ENCODE measurements around the gene STT3B.

STT3B gene

GRCh38 chr3:31614162-31614921, 81.6 kb downstream of the STT3B start:
- TF ChIP-seq CTCF (IDR thresholded peaks at IDR 0.05; ENCODE audit: low read depth, low read length): no peak
- DNase-seq (ENCODE audit: extremely low read depth, low read depth): no peak

GRCh38 chr3:31615071-31615875, 82.5 kb downstream of the STT3B start:
- no peak for DNase-seq (ENCODE audit: extremely low read depth, low read depth)
- TF ChIP-seq CTCF (IDR thresholded peaks at IDR 0.05; ENCODE audit: low read depth, low read length): no peak

- no peak for TF ChIP-seq CTCF (IDR thresholded peaks at IDR 0.05; ENCODE audit: low read depth, low read length)
- DNase-seq (ENCODE audit: extremely low read depth, low read depth): no peak
Measured at GRCh38 chr3:31616711-31617110, 84.0 kb downstream of the STT3B start.

- DNase-seq (ENCODE audit: extremely low read depth, low read depth): no peak
- no peak for TF ChIP-seq CTCF (IDR thresholded peaks at IDR 0.05; ENCODE audit: low read depth, low read length)
Measured at GRCh38 chr3:31620656-31621055, 87.9 kb downstream of the STT3B start.

- TF ChIP-seq CTCF (IDR thresholded peaks at IDR 0.05; ENCODE audit: low read depth, low read length): no peak
- no peak for DNase-seq (ENCODE audit: extremely low read depth, low read depth)
Measured at GRCh38 chr3:31621314-31621713, 88.6 kb downstream of the STT3B start.

- DNase-seq (ENCODE audit: extremely low read depth, low read depth): no peak
- no peak for TF ChIP-seq CTCF (IDR thresholded peaks at IDR 0.05; ENCODE audit: low read depth, low read length)
Measured at GRCh38 chr3:31622636-31623288, 90.0 kb downstream of the STT3B start.
